Measurements from ENCODE around the gene HSPA12B.
A peak's percentile ranks its signal among the peaks of the same experiment; 100 is the strongest.

The HSPA12B gene

DNA sequence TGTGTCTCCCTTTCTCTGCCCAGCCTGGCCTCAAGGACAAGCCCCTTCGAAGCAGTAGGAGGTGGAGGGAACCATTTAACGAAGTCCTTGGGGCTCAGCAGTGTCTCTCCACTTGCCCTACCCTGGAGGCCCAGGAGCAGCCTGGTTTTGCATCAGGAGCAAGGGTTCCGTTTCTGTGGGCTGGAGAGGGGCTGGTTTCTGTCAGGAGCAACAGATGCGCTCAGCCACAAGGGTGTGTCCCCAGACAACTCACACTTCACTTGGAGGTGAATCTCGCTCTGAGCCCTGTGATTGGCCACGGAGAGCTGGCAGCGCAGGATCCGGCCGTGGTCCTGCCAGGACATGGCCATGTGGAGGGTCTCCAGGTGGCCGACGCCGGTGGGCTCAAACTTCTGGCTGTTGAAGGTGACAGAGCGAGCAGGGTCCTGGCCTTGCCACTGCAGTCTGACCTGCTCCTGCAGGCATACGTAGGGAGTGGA is 27.0 kb upstream of the HSPA12B start:
- no peak for DNase-seq

DNA sequence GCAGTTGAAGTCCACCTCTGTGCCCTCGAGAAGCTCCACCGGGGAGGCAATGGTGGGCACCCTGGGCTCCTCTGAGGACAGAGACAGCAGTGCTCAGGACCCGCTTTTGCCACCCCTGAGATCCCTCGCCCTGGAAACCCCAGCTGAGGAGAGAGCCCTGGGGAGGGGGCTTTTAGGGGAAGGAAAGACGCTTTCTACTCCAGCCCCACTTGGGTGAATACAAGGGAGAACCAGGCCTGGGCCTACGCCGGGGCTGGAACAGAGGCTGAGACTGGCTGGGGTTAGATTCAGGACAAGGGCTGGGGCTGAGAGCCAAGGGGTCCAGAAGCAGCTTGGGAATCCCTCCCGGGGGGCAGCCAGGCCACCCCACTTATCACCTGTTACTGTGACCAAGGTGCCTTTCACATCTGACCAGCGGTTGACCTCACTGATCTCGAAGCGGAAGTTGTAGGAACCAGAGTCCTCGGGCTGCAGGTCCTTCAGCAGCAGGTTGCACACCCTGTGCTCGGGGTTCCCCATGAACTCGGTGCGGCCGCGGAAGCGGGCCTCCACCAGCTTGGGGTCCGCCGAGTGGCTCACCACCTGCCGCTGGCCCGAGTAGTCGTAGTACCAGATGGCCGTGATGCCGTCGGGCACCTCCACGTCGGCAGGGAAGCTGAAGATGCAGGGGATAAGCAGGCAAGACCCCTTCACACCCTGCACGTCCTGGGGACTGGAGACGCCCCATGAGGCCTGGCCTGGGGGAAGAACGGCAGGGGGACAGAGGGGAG is 26.3 kb upstream of the HSPA12B start:
- no peak for DNase-seq

DNA sequence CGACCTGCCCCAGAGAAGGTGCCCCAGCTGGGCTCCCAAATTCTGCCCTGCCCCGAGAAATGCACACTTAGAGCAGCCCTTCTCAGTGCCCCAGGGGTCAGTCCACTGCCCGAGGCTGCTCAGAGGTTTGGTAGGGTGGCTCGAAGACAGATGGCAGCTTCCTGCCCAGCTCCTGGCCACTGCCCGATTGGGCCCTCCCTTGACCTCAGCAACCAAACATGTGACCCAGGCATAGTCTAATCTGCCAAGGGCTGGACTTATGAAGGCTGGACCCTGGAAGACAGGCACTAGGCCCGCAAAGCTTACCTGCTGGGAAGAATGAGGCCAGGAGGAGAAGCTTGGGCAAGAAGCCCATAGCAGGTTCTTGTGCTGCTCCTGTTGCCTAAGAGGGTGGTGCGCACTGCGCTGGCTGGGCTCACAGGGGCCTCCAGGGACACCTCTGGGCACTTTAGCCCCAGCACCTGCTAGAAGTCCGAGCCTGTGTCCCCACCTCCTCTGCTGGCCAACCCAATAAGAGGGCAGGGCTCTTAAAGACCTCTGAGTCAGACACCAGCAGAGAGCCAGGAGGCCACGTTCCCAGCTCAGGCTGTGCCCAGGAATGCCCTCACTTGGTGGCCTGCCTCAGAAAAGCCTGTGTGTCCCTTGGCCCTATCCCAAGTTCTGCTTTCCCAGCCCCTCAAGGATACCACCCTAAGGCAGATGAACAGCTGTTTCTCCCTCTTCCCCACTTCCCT is 25.5 kb upstream of the HSPA12B start:
- no peak for DNase-seq

DNA sequence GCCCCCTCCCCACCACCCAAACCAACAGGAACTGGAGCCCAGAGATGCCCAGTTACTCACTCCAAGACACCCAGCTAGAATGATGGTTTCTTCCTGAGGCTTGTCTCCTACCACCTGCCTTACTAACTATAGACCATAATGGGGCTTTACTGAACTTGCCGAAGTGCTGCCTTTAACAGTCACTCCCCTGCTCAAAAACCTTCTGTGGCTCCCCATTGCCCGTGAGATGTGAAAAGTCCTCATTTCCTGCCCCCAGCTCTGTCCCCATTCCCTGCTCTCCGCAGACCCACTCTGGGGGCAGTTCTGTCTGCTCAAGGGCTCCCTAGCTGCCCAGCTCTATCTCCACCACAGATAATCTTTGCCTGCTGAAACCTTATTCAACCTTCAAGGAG is 25.0 kb upstream of the HSPA12B start:
- DNase-seq, result no peak

DNA sequence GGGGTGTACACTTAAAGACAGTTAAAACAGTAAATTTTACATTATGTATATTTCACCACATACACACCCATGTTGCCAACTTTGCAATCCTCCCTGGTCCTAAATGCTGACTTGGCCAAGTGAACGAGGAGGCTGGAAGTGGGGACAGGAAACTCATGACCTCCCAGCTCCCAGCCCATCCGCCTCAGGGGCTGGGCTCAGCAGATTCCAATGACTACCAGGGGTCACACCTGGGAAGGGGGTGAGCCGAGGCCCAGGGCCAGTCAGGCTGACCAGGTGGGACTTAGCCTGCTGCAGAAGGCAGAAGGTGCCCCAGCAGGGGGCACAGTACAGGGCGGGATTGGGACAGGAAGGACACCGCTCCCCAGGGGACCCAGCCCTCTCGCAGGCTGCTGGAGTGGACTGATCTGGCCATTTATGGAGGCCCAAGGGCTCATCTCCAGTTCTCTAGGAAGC is 22.4 kb upstream of the HSPA12B start:
- no peak for DNase-seq

DNA sequence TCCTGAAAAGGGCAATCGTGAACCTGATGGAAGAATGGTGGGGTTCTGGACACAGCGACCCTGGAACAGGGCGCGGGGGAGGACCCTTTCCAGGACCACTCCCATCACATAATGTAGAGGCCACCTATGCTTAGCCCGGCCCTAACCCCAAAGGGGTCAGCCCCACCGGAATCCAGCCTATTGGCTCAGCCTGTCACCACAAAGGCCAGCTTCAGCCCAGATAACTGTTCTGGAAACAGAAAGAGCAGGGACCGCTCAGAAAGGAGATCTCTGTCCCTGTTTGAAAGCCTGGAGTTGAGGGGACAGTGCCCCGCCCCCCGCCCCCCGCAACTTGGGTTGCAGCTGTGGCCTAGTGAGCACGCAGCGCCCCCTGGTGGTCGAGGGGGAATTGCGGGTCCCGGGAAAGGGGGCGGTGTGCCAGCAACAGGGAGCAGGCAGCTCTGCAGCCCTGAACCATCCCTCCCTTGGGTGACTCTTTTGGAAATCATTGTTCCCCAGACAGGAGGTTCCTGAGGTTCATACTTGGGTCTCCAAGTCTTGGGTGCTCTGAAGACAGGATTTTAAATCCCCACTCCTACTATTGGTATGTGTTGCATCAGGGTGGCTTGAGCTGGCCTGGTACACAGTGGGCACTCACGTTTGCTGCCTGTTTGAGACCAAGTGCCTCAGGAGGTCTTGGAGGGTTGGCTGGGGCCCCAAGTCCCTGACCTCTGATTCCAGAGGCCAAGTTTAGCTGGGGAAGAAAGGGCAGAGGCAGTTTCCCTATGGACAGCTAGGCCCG is 21.6 kb upstream of the HSPA12B start:
- DNase-seq, result peak; percentile 54

DNA sequence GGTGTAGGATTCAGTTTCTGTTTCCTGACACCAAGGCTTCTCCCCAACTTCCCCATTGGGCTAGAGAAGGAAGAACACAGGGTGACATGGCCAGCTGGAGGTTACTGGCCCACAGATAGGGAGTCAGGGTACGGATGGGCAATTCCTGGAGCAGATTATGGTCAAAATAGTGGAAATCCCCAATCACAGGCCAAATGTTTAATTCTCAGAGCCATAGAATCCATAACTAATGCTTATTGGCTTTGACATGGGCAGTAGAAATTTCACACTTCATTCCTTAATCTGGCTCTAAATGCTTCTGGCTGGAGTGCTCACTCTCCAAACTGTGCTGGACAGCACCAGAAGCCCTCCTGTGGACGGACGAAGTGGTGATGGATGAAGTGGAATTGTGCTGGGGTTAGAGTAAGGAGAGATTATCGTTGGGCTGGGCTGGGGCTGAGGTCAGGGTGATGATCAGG is 21.0 kb upstream of the HSPA12B start:
- DNase-seq, result peak; percentile 21

DNA sequence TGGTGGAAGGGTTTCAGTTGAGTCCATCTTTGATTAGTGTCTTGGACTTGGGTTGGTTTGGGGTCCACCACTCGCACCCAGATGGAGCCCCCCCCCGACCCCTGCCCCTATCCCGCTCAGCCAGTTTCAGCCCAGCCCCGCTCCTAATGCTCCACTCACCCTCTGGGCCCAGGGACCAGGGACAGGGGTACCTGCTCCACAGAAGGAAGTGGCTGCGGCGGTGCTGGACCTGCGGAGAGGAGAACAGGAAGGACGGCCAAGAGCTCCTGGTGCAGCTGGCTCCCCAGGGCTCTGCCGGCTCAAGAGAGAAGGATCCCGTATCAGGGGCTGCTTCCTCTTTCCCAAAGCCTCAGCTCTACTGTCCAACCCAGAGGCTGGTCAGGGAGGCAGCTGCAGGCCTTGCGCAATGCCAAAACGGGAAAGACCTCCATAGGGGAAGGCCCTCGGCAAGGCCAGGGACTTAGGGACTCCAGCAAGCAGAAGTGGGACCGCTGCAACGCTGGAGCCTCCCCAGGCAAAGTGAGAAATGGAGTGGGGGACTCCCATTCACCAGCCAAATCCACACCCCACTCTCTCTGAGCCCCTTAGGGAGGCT is 20.1 kb upstream of the HSPA12B start, which contains the start of gene SIGLEC1:
TSS of gene SIGLEC1 (minus strand) at position 322 of the 595 bp plus-strand sequence. CDS start 5,472 bp downstream, outside the sequence.
- peak; percentile 71 for DNase-seq

DNA sequence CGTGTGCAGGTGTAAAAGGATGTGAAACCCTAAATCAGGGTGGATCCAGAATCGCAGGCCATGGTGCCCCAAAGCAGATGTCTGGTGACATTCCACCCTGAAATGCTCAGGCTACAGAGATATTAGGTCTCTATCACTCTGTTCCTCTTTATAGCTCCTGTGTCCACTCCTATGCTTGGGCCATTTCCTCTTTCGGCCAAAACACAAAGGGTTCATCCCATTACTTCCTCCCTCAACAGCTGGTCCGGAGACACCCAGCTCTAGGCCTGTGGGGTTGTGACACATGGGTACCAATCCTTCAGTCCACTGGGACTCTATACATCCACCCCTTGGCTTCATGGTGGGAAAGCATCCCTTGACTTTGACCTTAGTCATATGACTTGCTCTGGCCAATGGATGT is 18.4 kb upstream of the HSPA12B start:
- DNase-seq, result peak; percentile 16

DNA sequence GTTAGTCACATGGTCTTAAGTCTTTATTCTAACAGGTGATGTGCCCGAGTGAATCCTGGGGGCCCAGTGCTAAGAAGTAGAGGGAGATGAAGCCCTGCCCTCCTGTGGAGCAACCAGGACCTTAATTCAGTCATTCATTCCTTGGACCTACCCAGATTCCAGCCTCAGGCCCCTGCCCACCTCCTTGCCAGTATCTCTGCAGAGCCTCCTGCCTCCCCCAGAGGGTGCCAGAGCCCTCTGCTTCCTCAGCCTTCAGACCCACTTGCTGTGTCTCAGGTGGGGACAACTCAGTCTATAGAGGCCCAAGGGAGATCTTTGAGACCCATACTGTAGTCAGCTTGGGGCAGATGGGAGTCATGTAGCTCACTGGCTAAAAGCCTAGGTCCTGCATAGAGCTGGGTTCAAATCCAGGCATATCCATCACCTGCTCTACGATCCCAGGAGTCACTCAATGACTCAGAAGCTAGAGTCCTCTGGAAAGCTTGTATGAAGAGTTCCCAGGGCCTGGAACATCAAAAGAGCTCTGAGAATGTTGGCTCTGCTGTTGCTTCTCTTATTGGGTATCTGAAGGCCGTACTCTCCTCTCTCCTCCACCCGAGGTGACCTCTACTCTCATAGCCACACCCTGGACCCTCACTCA is 16.2 kb upstream of the HSPA12B start:
- DNase-seq, result peak; percentile 17

DNA sequence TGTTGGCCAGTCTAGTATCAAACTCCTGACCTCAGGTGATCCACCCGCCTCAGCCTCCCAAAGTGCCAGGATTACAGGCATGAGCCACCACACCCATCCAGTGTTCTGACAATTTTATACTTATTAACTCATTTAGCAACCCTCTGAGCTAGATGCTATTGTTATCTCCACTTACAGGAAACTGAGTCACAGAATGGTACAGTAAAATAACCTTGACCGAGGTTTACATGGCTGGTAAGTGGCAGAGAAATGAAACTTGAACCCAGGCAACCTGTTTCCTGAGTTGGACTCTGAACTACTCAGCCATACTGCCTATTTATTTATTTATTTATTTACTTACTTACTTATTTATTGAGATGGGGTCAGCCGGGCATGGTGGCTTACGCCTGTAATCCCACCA is 13.4 kb upstream of the HSPA12B start:
- no peak for DNase-seq

DNA sequence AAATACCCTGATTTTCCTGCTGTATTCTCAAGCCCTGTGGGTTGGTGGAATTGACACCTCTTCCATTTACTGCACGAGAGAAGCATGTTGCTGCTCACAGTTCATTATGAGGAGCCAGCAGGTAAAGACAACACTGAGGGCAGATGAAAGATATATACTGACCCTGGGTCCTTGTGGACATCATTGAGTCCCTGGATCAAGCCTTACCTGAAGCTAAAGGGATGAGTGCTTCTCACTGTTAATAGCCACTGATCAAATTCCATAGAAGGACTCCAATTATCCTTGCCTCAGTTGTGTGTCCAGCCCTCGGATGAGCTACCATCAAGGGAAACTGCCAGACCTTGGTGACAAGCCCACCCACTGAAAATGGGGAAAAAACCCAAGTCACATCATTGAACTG is 12.4 kb upstream of the HSPA12B start:
- no peak for DNase-seq

DNA sequence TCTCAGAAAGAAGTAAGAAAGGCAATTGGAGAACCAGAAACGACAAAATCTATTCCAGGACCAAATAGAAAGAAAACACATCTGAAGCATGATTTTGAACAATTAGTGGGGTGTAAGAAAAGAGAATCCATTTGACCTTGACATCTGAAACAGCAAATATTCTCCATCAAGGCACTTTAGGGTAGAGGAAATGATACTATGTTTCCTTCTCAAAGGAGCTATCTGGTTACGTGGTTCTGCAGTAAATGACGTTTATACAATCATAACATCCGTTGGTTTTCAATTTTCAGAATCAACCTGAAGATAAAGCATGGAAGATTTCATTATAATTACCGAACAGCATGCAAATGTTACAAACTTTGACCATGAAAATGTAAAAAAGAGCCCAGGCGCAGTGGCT is 11.9 kb upstream of the HSPA12B start:
- no peak for DNase-seq

DNA sequence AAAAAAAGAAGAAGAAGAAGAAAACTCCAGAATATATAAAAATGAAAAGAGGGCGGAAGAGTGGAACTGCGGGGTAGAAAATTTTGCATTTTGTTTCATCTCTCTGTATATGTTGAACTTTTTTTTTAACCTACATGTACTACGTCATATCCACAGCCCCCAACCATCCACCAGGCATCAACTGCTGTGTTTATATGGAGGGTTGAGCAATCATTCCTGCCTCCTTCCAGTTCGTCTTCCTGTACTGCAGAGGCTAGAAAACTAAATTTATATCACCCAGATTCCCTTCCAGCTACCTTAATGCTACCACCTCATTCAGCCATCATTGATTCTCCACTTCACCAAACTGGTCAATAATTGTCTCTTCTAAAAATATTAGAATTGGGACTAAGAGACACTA is 10.6 kb upstream of the HSPA12B start:
- no peak for DNase-seq

DNA sequence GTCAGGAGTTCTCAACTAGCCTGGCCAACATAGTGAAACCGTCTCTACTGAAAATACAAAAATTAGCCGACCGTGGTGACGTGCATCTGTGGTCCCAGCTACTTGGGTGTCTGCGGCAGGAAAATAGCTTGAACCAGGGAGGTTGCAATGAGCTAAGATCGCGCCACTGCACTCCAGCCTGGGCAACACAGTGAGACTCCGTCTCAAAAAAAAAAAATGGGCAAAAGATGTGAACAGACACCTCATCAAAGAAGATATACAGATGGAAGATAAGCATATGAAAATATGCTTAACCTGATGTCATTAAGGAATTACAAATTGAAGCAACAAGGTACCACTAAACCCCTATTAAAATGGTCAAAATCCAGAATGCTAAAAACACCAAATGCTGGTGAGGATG is 9.2 kb upstream of the HSPA12B start:
- DNase-seq, result no peak

DNA sequence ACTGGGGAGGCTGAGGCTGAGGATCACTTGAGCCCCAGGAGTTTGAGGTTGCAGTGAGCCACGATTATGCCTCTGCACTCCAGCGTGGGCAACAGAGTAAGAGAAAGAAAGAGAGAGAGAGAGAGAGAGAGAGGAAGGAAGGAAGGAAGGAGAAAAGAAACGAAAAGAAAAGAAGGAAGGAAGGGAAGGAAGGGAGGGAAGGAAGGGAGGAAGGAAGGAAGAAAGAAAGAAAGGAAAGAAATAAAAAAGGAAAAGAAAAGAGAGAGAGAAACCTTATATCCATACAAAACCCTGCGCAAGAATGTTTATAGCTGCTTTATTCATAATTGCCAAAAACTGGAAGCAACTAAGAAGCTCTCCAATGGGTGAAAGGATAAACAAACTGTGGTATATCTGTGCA is 8.1 kb upstream of the HSPA12B start:
- DNase-seq, result no peak

DNA sequence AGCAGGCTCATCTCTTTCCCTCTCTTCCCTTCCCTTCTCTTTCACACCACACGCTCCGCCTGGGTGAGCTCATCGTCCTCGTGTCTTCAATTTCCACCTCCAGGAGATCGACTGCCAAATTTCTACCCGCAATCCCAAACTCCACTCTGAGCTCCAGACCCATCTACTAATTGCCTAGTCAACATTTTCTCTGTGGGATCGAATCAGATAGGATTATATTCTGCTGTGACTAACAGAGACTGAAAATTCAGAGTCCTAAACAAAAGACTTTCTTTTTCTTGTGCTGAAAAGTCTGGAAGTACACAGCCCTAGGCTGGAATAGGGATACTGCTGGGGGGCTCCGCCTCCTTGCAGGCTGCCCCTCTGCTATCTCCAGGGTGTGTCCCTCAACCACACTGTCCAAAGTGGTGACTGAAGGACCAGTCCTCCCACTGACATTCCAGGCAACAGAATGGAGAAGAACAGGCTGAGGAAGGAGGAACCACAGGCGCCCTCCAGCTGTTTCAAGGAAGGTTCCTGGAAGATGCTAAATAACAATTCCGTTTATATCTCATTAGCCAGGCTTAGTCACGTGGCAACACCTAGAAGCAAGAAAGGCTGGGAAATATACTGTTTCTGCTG is 5.0 kb upstream of the HSPA12B start:
- no peak for DNase-seq

DNA sequence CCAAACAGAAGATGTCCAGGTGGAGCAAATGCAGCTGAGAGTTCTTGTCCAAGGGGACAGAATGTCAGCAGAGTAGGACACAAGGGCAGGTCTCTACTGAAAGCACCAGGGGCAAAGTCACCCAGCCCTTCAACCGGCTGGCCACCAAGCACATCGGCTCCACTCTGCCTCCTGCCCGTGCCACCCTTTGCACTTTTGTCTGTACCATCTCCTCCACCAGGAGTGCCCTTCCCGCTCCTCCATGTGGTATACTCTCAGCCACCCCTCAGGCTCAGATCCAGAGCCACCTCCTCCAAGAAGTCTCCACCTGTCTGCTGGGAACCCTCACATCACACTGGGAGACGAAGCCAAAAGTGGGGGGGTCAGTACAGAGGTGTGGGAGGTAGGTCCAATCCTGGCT is 4.1 kb upstream of the HSPA12B start:
- no peak for DNase-seq

DNA sequence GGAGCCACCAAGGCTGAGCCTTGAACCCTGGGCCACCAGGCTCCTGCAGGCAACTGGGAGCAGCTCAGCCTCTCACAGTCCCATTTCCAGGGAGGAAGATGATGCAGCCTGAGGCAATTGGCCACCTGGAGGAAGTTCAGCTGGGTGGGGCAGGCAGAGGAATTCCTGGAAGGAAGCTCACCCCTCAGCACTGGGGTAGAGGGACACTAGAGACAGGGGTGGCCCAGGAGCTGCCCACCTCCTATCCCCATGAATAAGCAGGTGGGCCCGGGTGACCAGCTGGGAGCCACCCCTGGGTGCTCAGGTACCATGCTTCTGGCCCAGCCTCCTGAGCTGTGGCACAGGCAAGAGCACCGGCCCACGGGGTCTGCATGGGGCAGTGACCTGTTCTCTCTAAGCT is 3.6 kb upstream of the HSPA12B start:
- no peak for DNase-seq

DNA sequence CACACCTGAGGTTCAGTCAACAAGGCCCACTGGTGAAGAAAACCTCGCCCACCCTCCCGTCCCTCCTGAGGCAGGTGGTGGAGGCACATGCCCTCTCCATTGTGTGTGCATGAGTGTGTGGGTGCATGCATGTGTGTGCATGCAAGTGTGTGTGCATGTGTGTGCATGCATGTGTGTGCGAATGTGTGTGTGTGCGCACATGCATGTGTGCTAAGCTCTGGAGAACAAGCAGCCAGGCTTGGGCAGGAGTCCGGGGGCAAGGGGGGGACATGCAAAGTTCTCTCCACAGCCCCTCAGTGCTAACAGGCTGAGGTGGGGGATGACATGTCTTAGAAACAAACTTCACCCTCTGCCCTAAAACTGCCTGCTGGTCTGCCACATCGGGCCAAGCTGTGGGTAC is 3.1 kb upstream of the HSPA12B start:
- DNase-seq, result no peak

DNA sequence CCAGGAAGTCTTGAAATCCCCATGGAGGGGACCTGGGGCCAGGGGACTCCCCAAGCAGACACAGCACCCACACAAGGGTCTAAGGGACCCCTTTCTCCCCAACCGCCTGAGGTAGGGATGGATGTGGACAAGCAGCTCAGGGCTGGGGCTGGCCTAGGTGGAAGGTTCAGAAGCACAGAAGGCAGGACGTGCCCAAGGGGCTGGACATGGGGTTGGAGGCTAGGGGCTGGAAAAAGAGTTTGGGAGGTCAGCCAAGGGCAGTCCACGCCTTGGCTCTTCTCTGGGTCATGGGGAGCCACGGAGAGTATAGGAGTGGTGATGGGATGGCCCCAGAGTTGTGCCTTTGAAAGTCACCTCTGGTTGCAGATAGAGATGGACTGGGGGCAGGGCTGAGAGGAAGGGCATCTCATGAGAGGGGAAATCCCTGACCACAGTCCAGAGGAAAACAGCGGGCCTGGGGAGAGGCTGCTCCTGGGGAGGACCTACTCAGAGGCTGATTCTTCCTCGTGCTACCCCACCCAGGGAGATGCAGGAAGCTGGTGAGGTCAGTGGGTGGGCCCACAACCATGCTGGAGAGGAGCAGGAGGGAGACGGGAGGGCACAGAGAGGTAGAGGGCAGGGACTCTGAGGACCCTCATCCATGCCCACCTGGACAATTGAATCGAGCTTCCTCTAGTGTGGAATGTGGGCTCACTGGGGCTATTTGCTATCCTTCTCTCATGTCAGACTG is 2.5 kb upstream of the HSPA12B start:
- no peak for DNase-seq

Measured in CD4-positive, alpha-beta T cell treated with Interferon gamma for 1 hour (primary cell).